H9 (cell line): ENCODE data around the gene RAB3B. TPM values are rescaled to one million over a fixed set of nuclear protein-coding genes. Genes with fewer than 3 reads are reported as not detected.

ENCODE experiments used
- DNase-seq: peaks from one replicate; pipeline ENCODE4 v3.0.0-alpha.2; 2017
- H2AFZ ChIP-seq: one replicate; pipeline ENCODE4 v1.6.1; 2013; ENCODE audit warnings: mild to moderate bottlenecking, low read length, control low read depth, moderate library complexity
- H2AK5ac ChIP-seq: 2 replicates; pipeline ENCODE4 v1.6.1; 2013; ENCODE audit warnings: low read length, control low read depth, mixed read lengths; ENCODE audit not compliant: insufficient read length
- H2BK120ac ChIP-seq: one replicate; pipeline ENCODE4 v1.6.1; 2013; ENCODE audit warnings: low read depth, mild to moderate bottlenecking, low read length, control low read depth, inconsistent platforms; ENCODE audit not compliant: poor library complexity, severe bottlenecking
- H2BK12ac ChIP-seq: 2 replicates; pipeline ENCODE4 v1.6.1; 2013; ENCODE audit warnings: low read length, control low read depth, mixed read lengths, low read depth; ENCODE audit not compliant: insufficient read length
- H2BK15ac ChIP-seq: 2 replicates; pipeline ENCODE4 v1.6.1; 2013; ENCODE audit warnings: low read depth, low read length, control low read depth
- H2BK20ac ChIP-seq: one replicate; pipeline ENCODE4 v1.6.1; 2013; ENCODE audit warnings: low read depth, mild to moderate bottlenecking, low read length, control low read depth, inconsistent platforms; ENCODE audit not compliant: poor library complexity, severe bottlenecking
- H2BK5ac ChIP-seq: 2 replicates; pipeline ENCODE4 v1.6.1; 2013; ENCODE audit warnings: low read length, control low read depth, mixed read lengths; ENCODE audit not compliant: insufficient read length
- H3K14ac ChIP-seq: 2 replicates; pipeline ENCODE4 v1.6.1; 2013; ENCODE audit warnings: low read length, control low read depth; ENCODE audit not compliant: insufficient read depth
- H3K18ac ChIP-seq: 2 replicates; pipeline ENCODE4 v1.6.1; 2013; ENCODE audit warnings: low read depth, mild to moderate bottlenecking, mixed read lengths, low read length, control low read depth; ENCODE audit not compliant: insufficient read length
- H3K23ac ChIP-seq: 2 replicates; pipeline ENCODE4 v1.6.1; 2013; ENCODE audit warnings: low read length, control low read depth, mixed read lengths, low read depth; ENCODE audit not compliant: insufficient read length
- H3K23me2 ChIP-seq: 2 replicates; pipeline ENCODE4 v1.6.1; 2013; ENCODE audit warnings: low read depth, mild to moderate bottlenecking, mixed read lengths, low read length, control low read depth; ENCODE audit not compliant: insufficient read length, poor library complexity, severe bottlenecking
- H3K27ac ChIP-seq: 2 replicates; pipeline ENCODE4 v1.5.1; 2013; ENCODE audit warnings: low read length, control low read depth, mixed read lengths, low read depth; ENCODE audit not compliant: insufficient read length
- H3K27me3 ChIP-seq: 2 replicates; pipeline ENCODE4 v1.6.1; 2013; ENCODE audit warnings: low read length, control low read depth, inconsistent platforms; ENCODE audit not compliant: insufficient read depth
- H3K4ac ChIP-seq: 2 replicates; pipeline ENCODE4 v1.6.1; 2013; ENCODE audit warnings: low read depth, mild to moderate bottlenecking, control low read depth, inconsistent platforms, low read length, moderate library complexity
- H3K4me1 ChIP-seq: 2 replicates; pipeline ENCODE4 v1.6.1; 2013; ENCODE audit warnings: low read length, control low read depth, inconsistent platforms; ENCODE audit not compliant: insufficient read depth
- H3K4me2 ChIP-seq: 2 replicates; pipeline ENCODE4 v1.6.1; 2013; ENCODE audit warnings: low read length, control low read depth, mixed read lengths; ENCODE audit not compliant: insufficient read length, insufficient read depth
- H3K56ac ChIP-seq: 2 replicates; pipeline ENCODE4 v1.6.1; 2013; ENCODE audit warnings: low read depth, mild to moderate bottlenecking, mixed read lengths, low read length, control low read depth; ENCODE audit not compliant: insufficient read length
- H3K79me1 ChIP-seq: 2 replicates; pipeline ENCODE4 v1.6.1; 2013; ENCODE audit warnings: low read depth, mild to moderate bottlenecking, moderate library complexity, low read length, control low read depth, inconsistent platforms; ENCODE audit not compliant: insufficient read depth, poor library complexity, severe bottlenecking
- H3K79me2 ChIP-seq: 2 replicates; pipeline ENCODE4 v1.6.1; 2013; ENCODE audit warnings: low read length, control low read depth, inconsistent platforms; ENCODE audit not compliant: insufficient read depth
- H3K9ac ChIP-seq: 2 replicates; pipeline ENCODE4 v1.6.1; 2013; ENCODE audit warnings: low read length, control low read depth, mixed read lengths; ENCODE audit not compliant: insufficient read length; ENCODE audit errors: extremely low read depth
- H3K9me3 ChIP-seq: one replicate; pipeline ENCODE4 v1.6.1; 2013; ENCODE audit warnings: low read depth, low read length, inconsistent platforms; ENCODE audit not compliant: control insufficient read depth
- H3T11ph ChIP-seq: one replicate; pipeline ENCODE4 v1.6.1; 2013; ENCODE audit warnings: mild to moderate bottlenecking, low read length, control low read depth, inconsistent platforms
- H4K20me1 ChIP-seq: one replicate; pipeline ENCODE4 v1.6.1; 2013; ENCODE audit not compliant: control insufficient read depth, insufficient read length, insufficient read depth
- H4K5ac ChIP-seq: 2 replicates; pipeline ENCODE4 v1.6.1; 2013; ENCODE audit warnings: low read depth, mild to moderate bottlenecking, mixed read lengths, low read length, control low read depth; ENCODE audit not compliant: insufficient read length
- H4K8ac ChIP-seq: replicated peaks from 2 replicates; pipeline ENCODE4 v1.6.1; 2013; ENCODE audit warnings: low read length, control low read depth, mixed read lengths, low read depth; ENCODE audit not compliant: insufficient read length
- H4K91ac ChIP-seq: 2 replicates; pipeline ENCODE4 v1.6.1; 2013; ENCODE audit warnings: low read depth, mild to moderate bottlenecking, moderate library complexity, mixed read lengths, low read length, control low read depth; ENCODE audit not compliant: insufficient read length
- H3K27ac Mint-ChIP-seq, 3 experiments: 2 replicates in 2 of 3; 3 replicates in 1 of 3; pipeline ENCODE4 v1.8.0; 2020 to 2021; ENCODE audit warnings: mixed read lengths in 3 of 3, mild to moderate bottlenecking in 1 of 3, moderate library complexity in 1 of 3
- H3K27me3 Mint-ChIP-seq: 2 replicates; pipeline ENCODE4 v1.8.0; 2021; ENCODE audit warnings: low read depth, mild to moderate bottlenecking, moderate library complexity, mixed read lengths
- H3K36me3 Mint-ChIP-seq, 3 experiments: 2 replicates in 2 of 3; 3 replicates in 1 of 3; pipeline ENCODE4 v1.8.0; 2020 to 2021; ENCODE audit warnings: low read depth in 3 of 3, mixed read lengths in 3 of 3; ENCODE audit not compliant: insufficient read depth in 1 of 3
- H3K4me1 Mint-ChIP-seq, 2 experiments: 2 replicates each; pipeline ENCODE4 v1.8.0; 2020; ENCODE audit warnings: mixed read lengths in 2 of 2
- H3K4me3 Mint-ChIP-seq, 2 experiments: 2 replicates in 1 of 2; 3 replicates in 1 of 2; pipeline ENCODE4 v1.8.0; 2020 to 2021; ENCODE audit warnings: mild to moderate bottlenecking in 2 of 2, mixed read lengths in 2 of 2, moderate library complexity in 1 of 2
- H3K9me3 Mint-ChIP-seq, 2 experiments: 2 replicates in 1 of 2; 3 replicates in 1 of 2; pipeline ENCODE4 v1.8.0; 2020; ENCODE audit warnings: mild to moderate bottlenecking in 2 of 2, mixed read lengths in 2 of 2, moderate library complexity in 1 of 2
- CTCF ChIP-seq: fragments of 200-600 bp; sonication (generic); conservative IDR thresholded peaks from 3 replicates; pipeline ENCODE4 v1.8.0; 2021; ENCODE audit warnings: antibody characterized with exemption, mild to moderate bottlenecking
- WGBS: extraction: QIAGEN DNeasy Blood & Tissue Kit; methylation state at CpG from one replicate; pipeline ENCODE4 v1.1.7; 2013; ENCODE audit warnings: missing lambda C conversion rate, low lambda C conversion rate, mixed read lengths; ENCODE audit not compliant: insufficient read length; ENCODE audit errors: extremely low coverage; 5-methylcytosine and 5-hydroxymethylcytosine counted together
- total RNA-seq: library from RNA; stranded (reverse); gene quantifications from 2 replicates; pipeline ENCODE4 v1.2.1, GENCODE V29; 2021

The RAB3B gene
- total RNA-seq, 1 experiment from 2014 or later: 30.6 TPM

DNA sequence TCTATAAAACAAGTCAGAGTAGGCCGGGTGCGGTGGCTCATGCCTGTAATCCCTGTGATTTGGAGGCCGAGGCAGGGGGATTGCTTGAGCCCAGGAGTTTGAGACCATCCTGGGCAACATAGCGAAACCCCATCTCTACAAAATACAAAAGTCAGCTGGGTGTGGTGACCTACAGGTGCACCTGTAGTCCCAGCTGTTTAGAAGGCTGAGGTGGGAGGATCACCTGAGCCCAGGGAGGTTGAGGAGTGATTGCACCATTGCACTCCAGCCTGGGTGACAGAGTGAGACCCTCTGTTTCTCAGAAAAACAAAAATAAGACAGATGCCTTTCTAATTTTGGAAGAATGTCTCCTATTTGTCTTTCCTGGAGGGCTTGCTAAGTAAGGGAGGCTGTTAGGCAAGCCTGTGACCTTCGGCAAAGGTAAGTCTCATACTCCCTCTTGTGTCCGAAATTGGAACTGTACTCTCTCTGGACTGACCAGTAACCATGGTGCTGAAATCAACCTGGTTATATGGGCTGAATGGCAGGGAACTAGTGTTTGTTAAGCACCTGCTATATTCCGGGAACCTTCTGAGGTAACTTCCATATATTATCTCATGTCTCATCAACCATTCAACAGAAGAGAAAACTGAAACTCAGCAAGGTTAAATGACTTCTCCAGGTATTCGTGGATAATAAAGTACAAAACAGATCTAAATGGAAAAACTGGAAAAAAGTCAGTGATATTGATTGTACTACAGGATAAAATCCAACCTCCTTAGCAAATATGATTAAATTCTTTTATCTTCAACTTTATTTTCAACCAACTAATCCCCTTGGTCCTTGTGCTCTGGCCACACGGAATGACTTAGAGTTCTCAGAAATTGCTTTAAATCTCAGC, 11.8 kb upstream of the RAB3B start:
- peak; percentile 97 for TF ChIP-seq CTCF
- H2BK5ac ChIP-seq: no peak overlapping the region
- H3K27me3 Mint-ChIP-seq: no peaks in the 10 kb centered on the region
- H3K4ac ChIP-seq: no peak overlapping the region
- no peak overlapping the region for H3K27ac ChIP-seq
- no peak overlapping the region; a peak in 1 of 5 replicates for H3K4me3 Mint-ChIP-seq
- H3K4me1 Mint-ChIP-seq: peaks cover 30 to 34% of the 10 kb centered on the region in 2 experiments
- H3K79me1 ChIP-seq: no peaks in the 10 kb centered on the region
- H3K4me1 ChIP-seq: peaks cover 11% of the 10 kb centered on the region; the same call in 1 of the 2 replicates
- no peak overlapping the region for H3T11ph ChIP-seq
- H4K20me1 ChIP-seq: no peaks in the 10 kb centered on the region
- no peak overlapping the region for H3K56ac ChIP-seq
- H2AK5ac ChIP-seq: no peak overlapping the region
- no peaks in the 10 kb centered on the region for H3K23me2 ChIP-seq
- H3K23ac ChIP-seq: no peak overlapping the region
- H3K9ac ChIP-seq: no peak overlapping the region
- no peak overlapping the region for H2BK20ac ChIP-seq
- H2BK15ac ChIP-seq: no peak overlapping the region
- peak; percentile 72 for DNase-seq
- no CpG with 5 or more reads among the region's 9 CpGs for WGBS
- H4K91ac ChIP-seq: no peak overlapping the region
- H3K79me2 ChIP-seq: no peaks in the 10 kb centered on the region
- 0 out of 5 replicates have a peak, but pooled peaks cover 0 to 3% of the 10 kb centered on the region in 2 experiments for H3K9me3 Mint-ChIP-seq
- no peak overlapping the region for H2BK120ac ChIP-seq
- no peak overlapping the region for H2AFZ ChIP-seq
- no peaks in the 10 kb centered on the region for H3K36me3 Mint-ChIP-seq
- no peak overlapping the region; a peak in 1 of 7 replicates for H3K27ac Mint-ChIP-seq
- no peak overlapping the region for H3K18ac ChIP-seq
- H4K5ac ChIP-seq: no peak overlapping the region
- no peaks in the 10 kb centered on the region for H3K9me3 ChIP-seq
- H3K4me2 ChIP-seq: no peak overlapping the region
- no peak overlapping the region for H4K8ac ChIP-seq
- no peak overlapping the region for H3K14ac ChIP-seq
- no peaks in the 10 kb centered on the region for H3K27me3 ChIP-seq
- H2BK12ac ChIP-seq: no peak overlapping the region
